ENCODE data around the gene GLB1L. TPM values are rescaled to one million over a fixed set of nuclear protein-coding genes. Genes with fewer than 3 reads are reported as not detected.
A peak's percentile ranks its signal among the peaks of the same experiment; 100 is the strongest.

The GLB1L gene
- total RNA-seq, 1 donor from 2014 or later = 8.8 TPM

- no peaks in the 10 kb centered on the region for H3K9me3 Mint-ChIP-seq (ENCODE audit: unreplicated experiment)
- no peak for TF ChIP-seq CTCF (IDR thresholded peaks at IDR 0.05)
- peak overlapping the region; percentile 95 for H3K4me3 Mint-ChIP-seq (ENCODE audit: unreplicated experiment)
- H3K36me3 Mint-ChIP-seq (ENCODE audit: unreplicated experiment) = peaks cover 30% of the 10 kb centered on the region
- H3K27ac Mint-ChIP-seq (ENCODE audit: unreplicated experiment) = peak overlapping the region; percentile 71
- H3K27me3 Mint-ChIP-seq (ENCODE audit: unreplicated experiment) = no peaks in the 10 kb centered on the region
- peaks cover 26% of the 10 kb centered on the region for H3K4me1 Mint-ChIP-seq (ENCODE audit: unreplicated experiment)
- no peak for DNase-seq (ENCODE audit: extremely low spot score, unreplicated experiment)
These were observed 16.3 kb downstream of the GLB1L start for GRCh38 chr2:219228911-219229304.

DNA sequence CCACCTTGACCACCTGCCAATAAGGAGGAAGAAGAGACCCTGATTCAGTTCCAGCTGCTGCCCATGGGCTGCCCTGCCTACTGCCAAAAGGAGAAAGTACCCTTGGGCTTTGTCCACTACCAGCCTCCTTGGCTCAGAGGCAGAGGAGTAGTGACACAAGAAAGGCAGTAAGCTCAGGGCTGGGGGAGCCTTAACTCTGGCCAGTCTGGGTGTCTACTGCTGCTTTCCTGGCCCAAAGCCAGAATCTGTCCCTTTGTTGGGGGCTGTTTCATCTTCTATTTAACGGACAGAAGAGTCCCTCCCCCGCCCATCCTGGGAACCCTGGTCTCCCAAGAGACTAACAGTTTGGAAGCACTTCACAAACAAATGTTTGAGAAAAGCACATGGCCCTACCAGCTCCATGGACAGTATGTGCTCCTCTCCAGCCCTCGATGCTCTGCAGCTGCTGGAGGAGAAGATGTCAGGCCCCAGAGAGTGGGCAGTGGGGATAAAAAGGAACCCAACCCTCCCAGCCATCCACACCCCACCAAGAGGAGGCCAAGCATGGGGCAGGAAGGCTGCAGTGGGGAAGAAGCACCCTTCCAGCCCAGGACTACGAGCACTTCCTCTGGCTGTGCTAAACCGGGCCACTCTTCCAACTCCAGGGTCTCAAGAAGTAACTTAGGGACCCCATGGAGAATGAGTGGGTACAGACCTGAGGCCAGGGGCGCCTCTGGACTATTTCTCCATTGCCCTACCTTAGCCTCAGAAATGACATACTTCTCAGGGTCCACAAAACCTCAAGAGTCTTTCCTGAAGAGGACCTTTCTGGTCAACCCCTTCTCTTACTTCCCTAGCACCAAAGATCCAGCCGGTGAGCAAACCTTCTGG, 17.0 kb downstream of the GLB1L start:
- peak overlapping the region; percentile 71 for H3K27ac Mint-ChIP-seq (ENCODE audit: unreplicated experiment)
- peaks cover 28% of the 10 kb centered on the region for H3K36me3 Mint-ChIP-seq (ENCODE audit: unreplicated experiment)
- no peak for TF ChIP-seq CTCF (IDR thresholded peaks at IDR 0.05)
- no peak for DNase-seq (ENCODE audit: extremely low spot score, unreplicated experiment)
- H3K9me3 Mint-ChIP-seq (ENCODE audit: unreplicated experiment) = no peaks in the 10 kb centered on the region
- no peaks in the 10 kb centered on the region for H3K27me3 Mint-ChIP-seq (ENCODE audit: unreplicated experiment)
- peak overlapping the region; percentile 95 for H3K4me3 Mint-ChIP-seq (ENCODE audit: unreplicated experiment)
- H3K4me1 Mint-ChIP-seq (ENCODE audit: unreplicated experiment) = peaks cover 26% of the 10 kb centered on the region

DNA sequence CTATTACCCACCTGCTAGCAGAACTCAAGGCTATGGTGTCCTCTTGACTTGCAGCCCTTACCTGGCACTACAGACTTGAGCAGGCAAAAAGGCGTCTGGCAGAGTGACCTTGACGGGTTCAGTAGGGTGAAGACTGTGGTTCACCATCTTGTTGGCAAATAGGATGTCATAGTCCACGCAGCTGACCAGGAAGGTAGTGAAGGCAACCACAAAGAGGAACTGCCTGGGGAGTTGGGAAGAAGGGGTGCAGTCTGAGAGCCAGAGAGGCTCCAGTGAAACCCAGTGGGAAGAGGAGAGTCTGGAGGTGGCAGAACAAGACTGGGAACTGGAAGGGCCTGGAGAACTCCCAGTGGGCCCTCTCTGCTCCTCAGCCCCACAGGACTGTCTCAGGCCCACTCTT, 19.9 kb downstream of the GLB1L start:
- H3K27me3 Mint-ChIP-seq (ENCODE audit: unreplicated experiment) = no peaks in the 10 kb centered on the region
- no peak for DNase-seq (ENCODE audit: extremely low spot score, unreplicated experiment)
- no peak overlapping the region for H3K4me3 Mint-ChIP-seq (ENCODE audit: unreplicated experiment)
- TF ChIP-seq CTCF (IDR thresholded peaks at IDR 0.05) = no peak
- H3K4me1 Mint-ChIP-seq (ENCODE audit: unreplicated experiment) = peaks cover 17% of the 10 kb centered on the region
- no peak overlapping the region for H3K27ac Mint-ChIP-seq (ENCODE audit: unreplicated experiment)
- H3K9me3 Mint-ChIP-seq (ENCODE audit: unreplicated experiment) = no peaks in the 10 kb centered on the region
- H3K36me3 Mint-ChIP-seq (ENCODE audit: unreplicated experiment) = peaks cover 33% of the 10 kb centered on the region

DNA sequence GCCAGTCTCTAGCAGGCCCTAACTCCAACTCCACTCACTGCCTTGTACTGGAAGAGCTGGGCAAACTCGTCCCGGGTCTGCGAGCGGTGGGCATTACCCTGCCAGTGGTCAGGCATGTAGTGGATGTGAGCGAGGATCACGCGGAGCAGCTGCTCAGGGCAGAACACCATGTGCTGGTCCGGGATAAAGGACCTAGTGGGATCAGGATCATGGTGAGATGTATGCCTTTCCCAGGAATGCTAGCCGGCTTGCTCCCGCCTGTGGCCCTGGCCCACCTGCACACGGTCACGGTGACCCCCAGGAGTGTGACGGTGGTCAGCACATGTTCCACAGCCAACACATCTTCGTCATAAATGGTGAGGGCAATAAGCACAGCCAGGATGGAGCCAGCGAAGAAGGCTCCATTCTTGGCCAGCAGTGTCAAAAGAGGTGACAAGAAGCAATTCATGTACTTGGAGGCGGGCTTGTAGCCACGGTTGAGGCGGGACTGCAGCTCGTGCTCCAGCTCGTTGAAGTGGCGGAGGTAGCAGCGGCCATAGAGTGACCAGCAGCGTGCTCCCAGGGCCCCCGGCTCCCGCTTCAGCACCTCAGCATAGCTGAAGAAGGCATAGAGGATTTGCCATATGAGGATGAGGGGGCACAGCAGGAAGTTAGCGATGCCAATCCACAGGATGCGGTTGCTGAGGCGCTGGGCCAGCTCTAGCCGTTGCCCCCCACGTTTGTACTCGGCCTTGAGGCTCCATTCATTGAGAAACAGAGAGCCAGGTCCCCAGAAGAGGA, 21.2 kb downstream of the GLB1L start:
- Mint-ChIP-seq H3K4me3 (ENCODE audit: unreplicated experiment) (no peak overlapping the region), H3K27ac (ENCODE audit: unreplicated experiment) (no peak overlapping the region), H3K36me3 (ENCODE audit: unreplicated experiment) (peaks cover 39% of the 10 kb centered on the region), H3K9me3 (ENCODE audit: unreplicated experiment) (no peaks in the 10 kb centered on the region), H3K4me1 (ENCODE audit: unreplicated experiment) (peaks cover 23% of the 10 kb centered on the region), H3K27me3 (ENCODE audit: unreplicated experiment) (no peaks in the 10 kb centered on the region)
- no peak for TF ChIP-seq CTCF (IDR thresholded peaks at IDR 0.05)
- no peak for DNase-seq (ENCODE audit: extremely low spot score, unreplicated experiment)

- no peak for DNase-seq (ENCODE audit: extremely low spot score, unreplicated experiment)
- Mint-ChIP-seq H3K36me3 (ENCODE audit: unreplicated experiment) (peaks cover 39% of the 10 kb centered on the region), H3K9me3 (ENCODE audit: unreplicated experiment) (no peaks in the 10 kb centered on the region), H3K4me3 (ENCODE audit: unreplicated experiment) (no peak overlapping the region), H3K4me1 (ENCODE audit: unreplicated experiment) (peaks cover 19% of the 10 kb centered on the region), H3K27ac (ENCODE audit: unreplicated experiment) (no peak overlapping the region), H3K27me3 (ENCODE audit: unreplicated experiment) (no peaks in the 10 kb centered on the region)
- TF ChIP-seq CTCF (IDR thresholded peaks at IDR 0.05) = no peak
These were observed 23.2 kb downstream of the GLB1L start for GRCh38 chr2:219221957-219222518.

Data from osteocyte (in vitro differentiated cells).